SH-SY5Y (cell line): ENCODE data around the gene NOBOX.

Experiments used
- GATA2 ChIP-seq: IDR thresholded peaks from 2 replicates; pipeline ENCODE4 v1.6.1; 2011; ENCODE audit warnings: mild to moderate bottlenecking, low read depth, low read length
- GATA3 ChIP-seq: IDR thresholded peaks from 2 replicates; pipeline ENCODE4 v1.6.1; 2011; ENCODE audit warnings: low read depth, mild to moderate bottlenecking, low read length, moderate library complexity

DNA sequence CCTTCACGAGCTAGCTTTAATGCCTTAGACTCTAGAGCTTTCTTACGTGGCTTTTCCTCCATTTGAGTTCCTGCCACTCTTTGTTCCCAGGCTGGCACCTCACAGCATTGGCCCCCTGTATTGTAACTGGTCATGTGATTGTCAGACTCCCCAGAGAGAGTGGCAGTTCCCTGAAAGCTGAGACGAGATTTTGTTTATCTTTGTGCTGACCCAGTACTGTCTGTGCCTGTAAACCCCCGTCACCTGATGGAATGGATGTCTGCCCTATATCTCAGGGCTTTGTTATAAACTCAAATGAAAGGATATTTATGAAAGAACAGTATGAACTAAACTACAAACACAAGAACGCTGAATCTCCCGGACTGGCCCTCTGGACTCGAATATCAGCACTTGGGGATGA, 13.0 kb downstream of the NOBOX start:
- TF ChIP-seq GATA3, result no peak
- TF ChIP-seq GATA2, result no peak
